GM19463 (cell line): ENCODE data around the gene QRSL1.
"Not testable (repeated sequence)": the region's sequence is repeated elsewhere in the genome, so short reads cannot be mapped to it uniquely, and the experiment has no call there.

Experiments
- ATAC-seq: cut with Tn5 transposase; IDR thresholded peaks from one replicate; pipeline ENCODE4 v1.9.1; 2021; ENCODE audit warnings: mild to moderate bottlenecking, moderate library complexity; ENCODE audit not compliant: unreplicated experiment

QRSL1 gene

GRCh38 chr6:106674541-106675229, 45.3 kb downstream of the QRSL1 start:
- ATAC-seq = no peak

- no peak for ATAC-seq
Observed at GRCh38 chr6:106677282-106677681, 47.9 kb downstream of the QRSL1 start.

GRCh38 chr6:106684011-106684410, 54.6 kb downstream of the QRSL1 start:
- ATAC-seq = no peak

DNA sequence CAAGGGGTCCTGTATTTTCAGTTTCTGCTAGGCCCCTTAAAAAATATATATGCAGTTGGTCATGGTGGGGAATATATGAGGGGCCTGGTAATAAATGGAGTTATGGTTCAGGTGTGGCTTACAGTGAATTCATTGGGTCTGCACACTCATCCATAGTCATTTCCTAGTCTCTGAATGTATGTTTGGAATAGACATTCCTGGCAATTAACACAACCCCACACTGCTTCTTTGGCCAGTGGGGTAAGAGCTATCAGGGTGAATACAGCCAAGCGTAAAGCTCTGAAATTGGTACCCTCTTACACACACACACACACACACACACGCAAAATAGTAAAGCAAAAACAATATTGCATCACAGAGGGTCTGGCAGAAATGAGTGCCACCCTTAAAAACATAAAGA, 56.5 kb downstream of the QRSL1 start:
- ATAC-seq = no peak

- ATAC-seq = no peak
Observed at GRCh38 chr6:106688177-106688951, 59.0 kb downstream of the QRSL1 start.

- ATAC-seq = no peak
Observed at GRCh38 chr6:106692112-106692818, 62.9 kb downstream of the QRSL1 start.

DNA sequence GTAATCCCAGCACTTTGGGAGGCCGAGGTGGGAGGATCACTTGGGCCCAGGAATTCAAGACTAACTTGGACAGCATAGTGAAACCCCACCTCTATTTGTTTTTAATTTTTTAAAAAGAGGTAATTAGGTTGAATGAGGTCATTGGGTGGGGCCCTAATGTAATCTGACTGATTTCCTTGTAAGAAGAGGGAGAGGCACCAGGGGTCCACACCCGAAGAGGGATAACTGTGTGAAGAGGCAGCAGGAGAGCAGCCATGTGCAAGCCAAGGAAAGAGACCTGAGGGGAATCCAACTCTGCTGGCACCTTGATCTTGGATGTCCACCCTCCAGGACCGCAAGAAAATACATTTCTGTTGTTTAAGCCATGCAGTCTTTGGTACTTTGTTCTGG, 63.4 kb downstream of the QRSL1 start:
- ATAC-seq = no peak

- ATAC-seq = no peak
Observed at GRCh38 chr6:106693418-106693817, 64.0 kb downstream of the QRSL1 start.

DNA sequence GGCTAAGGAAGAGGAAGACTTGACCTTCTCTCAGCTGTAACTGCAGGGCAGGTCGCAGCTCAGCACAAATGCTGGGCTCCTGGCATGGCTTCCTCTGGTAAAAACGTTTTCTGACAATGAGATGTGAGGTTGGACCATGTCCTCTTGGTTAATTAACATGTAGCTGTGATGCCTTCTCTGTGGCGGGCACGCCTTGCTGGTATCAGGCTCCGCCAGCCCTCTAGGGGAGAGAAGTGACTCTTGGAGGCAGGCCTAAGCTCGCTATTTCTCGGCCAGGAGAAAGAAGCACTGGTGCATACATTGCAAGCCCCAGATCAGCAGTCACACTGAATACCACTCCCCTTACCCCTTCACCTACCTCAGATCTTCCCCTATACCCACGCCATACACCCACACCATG, 65.0 kb downstream of the QRSL1 start:
- no peak for ATAC-seq

GRCh38 chr6:106700581-106700980, 71.2 kb downstream of the QRSL1 start:
- no peak for ATAC-seq

DNA sequence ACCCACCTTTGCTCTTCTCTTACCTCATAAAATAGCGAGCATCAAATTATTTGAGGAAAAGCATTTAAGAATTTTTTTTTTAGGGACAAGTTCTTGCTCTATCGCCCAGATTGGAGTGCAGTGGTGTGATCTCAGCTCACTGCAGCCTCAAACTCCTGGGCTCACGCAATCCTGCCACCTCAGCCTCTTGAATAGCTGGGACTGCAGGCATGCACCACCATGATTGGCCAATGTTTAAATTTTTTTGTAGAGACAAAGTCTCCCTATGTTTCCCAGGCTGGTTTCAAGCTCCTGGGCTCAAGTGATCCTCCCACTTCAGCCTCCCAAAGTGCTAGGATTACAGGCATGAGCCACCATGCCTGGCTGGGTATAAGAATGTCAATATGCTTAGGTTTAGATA, 71.8 kb downstream of the QRSL1 start:
- not testable (repeated sequence) for ATAC-seq

- ATAC-seq = peak; percentile 39
Observed at GRCh38 chr6:106702046-106702445, 72.7 kb downstream of the QRSL1 start.

- ATAC-seq = peak; percentile 94
Observed at GRCh38 chr6:106702451-106703110, 73.2 kb downstream of the QRSL1 start.

DNA sequence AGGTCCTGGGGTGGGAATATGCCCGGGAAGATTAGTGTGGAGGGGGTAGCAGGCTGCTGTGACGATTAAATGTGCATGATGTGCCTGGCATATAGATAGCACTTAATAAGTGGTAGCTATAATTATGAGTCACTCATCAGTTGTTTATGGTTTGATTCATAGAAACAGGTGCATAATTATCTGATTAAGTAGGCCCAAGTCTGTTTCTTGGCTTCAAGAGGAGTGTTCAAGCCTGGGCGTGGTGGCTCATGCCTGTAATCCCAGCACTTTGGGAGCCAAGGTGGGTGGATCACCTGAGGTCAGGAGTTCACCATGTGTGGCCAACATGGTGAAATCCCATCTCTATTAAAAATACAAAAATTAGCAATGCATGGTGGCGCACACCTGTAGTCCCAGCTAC, 74.9 kb downstream of the QRSL1 start:
- no peak for ATAC-seq

- no peak for ATAC-seq
Observed at GRCh38 chr6:106705156-106705555, 75.8 kb downstream of the QRSL1 start.

DNA sequence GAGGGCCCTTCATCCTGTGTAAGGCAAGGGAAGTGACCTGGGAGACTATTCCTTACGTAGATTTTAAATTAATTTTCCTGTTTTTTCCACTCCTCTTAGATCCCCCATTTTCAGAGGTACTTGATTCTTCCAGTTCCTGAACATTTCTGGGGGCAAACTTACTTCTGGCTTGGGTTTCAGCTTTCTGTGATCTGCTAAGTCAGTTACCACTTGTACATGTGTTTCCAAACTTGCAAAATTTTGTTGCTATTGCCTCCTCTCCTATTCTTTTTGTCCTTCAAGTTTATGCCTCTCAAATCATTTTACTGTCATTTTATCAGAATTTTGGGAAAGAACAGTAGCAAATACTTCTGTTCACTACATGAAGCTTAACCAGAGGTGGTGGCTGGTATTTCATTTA, 81.2 kb downstream of the QRSL1 start:
- ATAC-seq = no peak

DNA sequence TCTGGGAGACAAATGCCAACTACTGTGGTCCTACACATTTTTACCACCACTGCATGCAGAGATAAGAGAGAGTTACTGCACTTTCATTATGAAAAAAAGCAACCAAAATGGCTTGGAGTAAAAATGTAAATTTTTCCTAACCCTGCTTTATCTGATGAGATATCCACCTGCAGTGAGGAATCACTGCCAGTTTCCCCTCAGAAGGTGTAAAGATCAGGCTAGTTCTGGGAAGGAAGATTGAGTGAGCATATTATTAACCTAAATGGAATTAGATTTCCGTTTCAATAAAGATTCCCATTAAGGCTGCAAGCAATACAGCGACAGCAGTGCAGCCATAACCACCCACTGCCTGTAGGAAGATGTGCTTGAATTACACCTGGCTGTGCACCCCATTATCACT, 84.9 kb downstream of the QRSL1 start:
- no peak for ATAC-seq

- ATAC-seq = no peak
Observed at GRCh38 chr6:106715922-106716321, 86.5 kb downstream of the QRSL1 start.

DNA sequence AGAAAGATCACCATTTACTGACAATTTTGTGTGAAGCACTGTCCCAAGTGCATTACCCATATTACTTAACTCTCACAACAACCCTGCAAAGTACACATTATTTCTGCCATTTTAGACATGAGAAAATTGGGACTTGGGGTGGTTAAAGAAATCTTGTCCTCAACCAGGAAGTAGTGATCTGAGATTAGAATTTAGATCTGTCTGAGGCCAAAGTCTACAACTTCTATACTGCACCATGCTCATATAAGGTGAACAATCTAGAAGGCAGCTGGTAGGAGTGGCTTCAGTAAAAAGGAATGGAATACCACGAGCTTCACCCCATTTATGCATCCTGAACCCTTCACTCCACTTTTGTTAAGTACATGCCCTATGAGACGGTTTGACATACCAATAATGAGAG, 87.6 kb downstream of the QRSL1 start:
- no peak for ATAC-seq
